HepG2 (cell line): Measurements from ENCODE around the gene KAZALD1. TPM values are rescaled to one million over a fixed set of nuclear protein-coding genes. Genes with fewer than 3 reads are reported as not detected.

ENCODE experiments used
- CENPX ChIP-seq: sonication (generic); formaldehyde crosslinking; IDR thresholded peaks from 2 replicates; pipeline ENCODE4 v1.9.0; 2021; ENCODE audit warnings: mild to moderate bottlenecking, missing genetic modification reagents, moderate library complexity
- HDAC2 ChIP-seq: sonication (generic); formaldehyde crosslinking; IDR thresholded peaks from 2 replicates; pipeline ENCODE4 v1.4.0; 2020; ENCODE audit warnings: missing genetic modification reagents
- HNRNPH1 ChIP-seq: fragments of 200-400 bp; formaldehyde crosslinking; optimal IDR thresholded peaks from 2 replicates; pipeline ENCODE3; 2017; ENCODE audit warnings: mild to moderate bottlenecking, low read depth, low read length
- HNRNPK ChIP-seq: fragments of 200-400 bp; formaldehyde crosslinking; IDR thresholded peaks from 2 replicates; pipeline ENCODE4 v1.6.1; 2018; ENCODE audit warnings: low read length, low read depth, moderate library complexity, mild to moderate bottlenecking; ENCODE audit not compliant: poor library complexity, severe bottlenecking
- HOXA9 ChIP-seq: sonication (generic); formaldehyde crosslinking; IDR thresholded peaks from 2 replicates; pipeline ENCODE4 v1.8.1; 2022; ENCODE audit warnings: missing genetic modification reagents, mild to moderate bottlenecking, moderate library complexity, borderline replicate concordance
- IRF2 ChIP-seq: IDR thresholded peaks from 2 replicates; pipeline ENCODE4 v1.6.1; 2018; ENCODE audit warnings: missing genetic modification reagents, missing compliant biosample characterization
- ISX ChIP-seq: sonication (generic); formaldehyde crosslinking; conservative IDR thresholded peaks from 2 replicates; pipeline ENCODE4 v1.5.0; 2020; ENCODE audit warnings: missing genetic modification reagents
- JUNB ChIP-seq: sonication (generic); formaldehyde crosslinking; IDR thresholded peaks from 2 replicates; pipeline ENCODE4 v1.8.0; 2022; ENCODE audit warnings: missing genetic modification reagents, mild to moderate bottlenecking, borderline replicate concordance
- LCORL ChIP-seq, 2 experiments: fragments of 450-650 bp in 1 of 2; sonication (generic) in 1 of 2; formaldehyde crosslinking in 1 of 2; IDR thresholded peaks; 2 replicates each; pipeline versions ENCODE4 v1.5.0 to v1.6.1; 2017 to 2020; ENCODE audit warnings: antibody characterized with exemption in 1 of 2, missing genetic modification reagents in 1 of 2
- REST ChIP-seq, 2 experiments: IDR thresholded peaks; 2 replicates each; pipeline ENCODE4 v1.6.1; 2011 to 2012; ENCODE audit warnings: low read length in 2 of 2, borderline replicate concordance in 1 of 2, low read depth in 1 of 2, mild to moderate bottlenecking in 1 of 2, moderate library complexity in 1 of 2
- SALL1 ChIP-seq: sonication (generic); formaldehyde crosslinking; IDR thresholded peaks from 2 replicates; pipeline ENCODE4 v1.8.0; 2022; ENCODE audit warnings: mild to moderate bottlenecking, missing genetic modification reagents
- SATB2 ChIP-seq: sonication (generic); formaldehyde crosslinking; IDR thresholded peaks from 2 replicates; pipeline ENCODE4 v1.5.0; 2020; ENCODE audit warnings: missing genetic modification reagents
- SRSF4 ChIP-seq: fragments of 200-400 bp; formaldehyde crosslinking; IDR thresholded peaks from one replicate; pipeline ENCODE4 v1.6.1; 2018; ENCODE audit warnings: mild to moderate bottlenecking, low read depth, low read length, moderate library complexity; ENCODE audit not compliant: poor library complexity, severe bottlenecking
- SRY ChIP-seq: sonication (generic); formaldehyde crosslinking; IDR thresholded peaks from 2 replicates; pipeline ENCODE4 v1.8.0; 2022; ENCODE audit warnings: mild to moderate bottlenecking, missing genetic modification reagents
- ZBED4 ChIP-seq: sonication (generic); formaldehyde crosslinking; IDR thresholded peaks from 2 replicates; pipeline ENCODE4 v1.4.0; 2020; ENCODE audit warnings: missing genetic modification reagents, borderline replicate concordance
- ZNF598 ChIP-seq: sonication (generic); formaldehyde crosslinking; IDR thresholded peaks from 2 replicates; pipeline ENCODE4 v1.5.1; 2020; ENCODE audit warnings: mild to moderate bottlenecking, missing genetic modification reagents, borderline replicate concordance
- polyA plus RNA-seq, 8 experiments: library from polyadenylated mRNA; depleted of rRNA in 3 of 8; stranded (reverse) in 7 of 8; unstranded in 1 of 8; fragments of >200 nt; fragmentation: Illumina TruSeq in 4 of 8; extraction: Trizol in 4 of 8; gene quantifications; 2 replicates each; pipeline versions ENCODE4 v1.2.1 to v1.2.3, GENCODE V29; 2011 to 2016; ENCODE audit warnings: low read depth in 4 of 8, missing spikeins in 1 of 8, mixed read lengths in 1 of 8; ENCODE audit not compliant: insufficient read depth in 1 of 8
- total RNA-seq, 5 experiments: library from RNA; depleted of rRNA; stranded (reverse); fragments of >200 nt; fragmentation: Illumina TruSeq; extraction: Trizol; gene quantifications; 2 replicates each; pipeline ENCODE4 v1.2.3, GENCODE V29; 2016; ENCODE audit warnings: low read depth in 1 of 5
- TF ChIP-seq, protein P1 (sequence below): sonication (generic); formaldehyde crosslinking; IDR thresholded peaks from 2 replicates; pipeline ENCODE4 v1.4.0; 2020; ENCODE audit warnings: low read depth, missing genetic modification reagents

KAZALD1 gene
- total and polyA plus RNA-seq, 2 of the 13 experiments (the other 11 are each of a cell fraction or from before 2014, with no cell fraction given): 16.7 to 27.7 TPM

DNA sequence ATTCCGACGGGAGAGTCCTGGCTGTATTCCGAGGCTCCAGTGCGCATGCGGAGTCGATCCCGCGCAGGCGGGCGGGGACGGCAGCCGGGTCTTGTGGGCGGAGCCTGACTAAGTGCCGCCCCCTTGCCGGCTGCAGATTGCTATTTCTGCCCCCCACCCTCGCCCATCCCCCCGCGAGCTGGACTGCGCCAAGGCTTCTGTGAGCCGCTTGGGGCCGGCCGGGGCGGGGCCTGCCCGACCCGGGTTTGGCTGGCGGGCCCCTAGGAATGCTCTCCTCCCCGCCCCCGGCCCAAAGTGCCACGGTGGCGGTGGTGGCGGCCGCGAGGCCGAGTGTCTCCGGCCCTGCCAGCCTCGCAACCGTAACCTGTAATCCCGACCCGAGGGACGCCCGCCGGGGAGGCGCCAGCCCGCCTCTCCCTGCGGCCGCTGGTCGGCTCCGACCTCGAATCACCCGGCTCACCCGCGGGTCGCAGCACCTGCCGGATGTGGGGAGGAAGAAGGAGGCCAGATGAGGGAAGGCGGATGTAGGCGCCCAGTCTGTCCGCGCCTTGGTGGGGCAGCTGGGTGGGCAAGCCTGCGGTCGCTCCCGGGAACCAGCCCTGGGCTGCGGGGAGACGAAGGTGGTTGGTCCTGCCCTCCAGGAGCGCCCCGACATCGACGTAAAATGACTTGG, 702 bp upstream of the KAZALD1 start (continued):
- TF ChIP-seq REST (IDR thresholded peaks at IDR 0.05; ENCODE audit: borderline replicate concordance in 1 of 2, low read depth in 1 of 2, low read length in 2 of 2) (peak in 1 of 2 experiments; percentile 66; a peak in 2 of 4 replicates), HNRNPH1 (no peak), HDAC2 (CRISPR knock-in tag) (no peak), ZNF598 (CRISPR knock-in tag) (no peak; the same call in 1 of the 2 replicates), IRF2 (no peak; the same call in 1 of the 2 replicates), JUNB (CRISPR knock-in tag) (peak; percentile 64; the same call in 1 of the 2 replicates), SATB2 (CRISPR knock-in tag) (no peak), CENPX (CRISPR knock-in tag) (no peak), SRY (CRISPR knock-in tag) (0 out of 2 replicates have a peak, but pooled peaks have one; percentile 35), ZBED4 (CRISPR knock-in tag) (peak; percentile 96; the same call in 1 of the 2 replicates), LCORL (IDR thresholded peaks at IDR 0.05) (no peak), LCORL (CRISPR knock-in tag; IDR thresholded peaks at IDR 0.05) (peak; percentile 97), SRSF4 (peak; percentile 87), HNRNPK (peak; percentile 83), ISX (no peak; the same call in 1 of the 2 replicates), HOXA9 (peak; percentile 88), SALL1 (CRISPR knock-in tag) (peak; percentile 78)
- TF ChIP-seq, protein P1, sequence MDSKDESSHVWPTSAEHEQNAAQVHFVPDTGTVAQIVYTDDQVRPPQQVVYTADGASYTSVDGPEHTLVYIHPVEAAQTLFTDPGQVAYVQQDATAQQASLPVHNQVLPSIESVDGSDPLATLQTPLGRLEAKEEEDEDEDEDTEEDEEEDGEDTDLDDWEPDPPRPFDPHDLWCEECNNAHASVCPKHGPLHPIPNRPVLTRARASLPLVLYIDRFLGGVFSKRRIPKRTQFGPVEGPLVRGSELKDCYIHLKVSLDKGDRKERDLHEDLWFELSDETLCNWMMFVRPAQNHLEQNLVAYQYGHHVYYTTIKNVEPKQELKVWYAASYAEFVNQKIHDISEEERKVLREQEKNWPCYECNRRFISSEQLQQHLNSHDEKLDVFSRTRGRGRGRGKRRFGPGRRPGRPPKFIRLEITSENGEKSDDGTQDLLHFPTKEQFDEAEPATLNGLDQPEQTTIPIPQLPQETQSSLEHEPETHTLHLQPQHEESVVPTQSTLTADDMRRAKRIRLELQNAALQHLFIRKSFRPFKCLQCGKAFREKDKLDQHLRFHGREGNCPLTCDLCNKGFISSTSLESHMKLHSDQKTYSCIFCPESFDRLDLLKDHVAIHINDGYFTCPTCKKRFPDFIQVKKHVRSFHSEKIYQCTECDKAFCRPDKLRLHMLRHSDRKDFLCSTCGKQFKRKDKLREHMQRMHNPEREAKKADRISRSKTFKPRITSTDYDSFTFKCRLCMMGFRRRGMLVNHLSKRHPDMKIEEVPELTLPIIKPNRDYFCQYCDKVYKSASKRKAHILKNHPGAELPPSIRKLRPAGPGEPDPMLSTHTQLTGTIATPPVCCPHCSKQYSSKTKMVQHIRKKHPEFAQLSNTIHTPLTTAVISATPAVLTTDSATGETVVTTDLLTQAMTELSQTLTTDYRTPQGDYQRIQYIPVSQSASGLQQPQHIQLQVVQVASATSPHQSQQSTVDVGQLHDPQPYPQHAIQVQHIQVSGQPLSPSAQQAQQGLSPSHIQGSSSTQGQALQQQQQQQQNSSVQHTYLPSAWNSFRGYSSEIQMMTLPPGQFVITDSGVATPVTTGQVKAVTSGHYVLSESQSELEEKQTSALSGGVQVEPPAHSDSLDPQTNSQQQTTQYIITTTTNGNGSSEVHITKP (CRISPR knock-in tag): peak; percentile 81
